Neural progenitor cell (in vitro differentiated cells): Measurements from ENCODE around the gene CCDC117.

Experiments
- EZH2 ChIP-seq: fragments of 200-600 bp; sonication (generic); IDR thresholded peaks from 2 replicates; pipeline ENCODE4 v1.6.1; 2017; ENCODE audit warnings: antibody characterized with exemption, mild to moderate bottlenecking, moderate library complexity
- EZH2phosphoT487 ChIP-seq: fragments of 200-600 bp; sonication (generic); IDR thresholded peaks from 2 replicates; pipeline ENCODE4 v1.6.1; 2017; ENCODE audit warnings: antibody characterized with exemption
- TF ChIP-seq, protein P1 (sequence below): fragments of 200-600 bp; sonication (generic); IDR thresholded peaks from 2 replicates; pipeline ENCODE4 v1.5.1; 2017; ENCODE audit warnings: antibody characterized with exemption, mild to moderate bottlenecking

GRCh38 chr22:28791841-28792490 is 19.5 kb downstream of the CCDC117 start:
- TF ChIP-seq EZH2 (no peak), EZH2phosphoT487 (no peak)
- TF ChIP-seq, protein P1, sequence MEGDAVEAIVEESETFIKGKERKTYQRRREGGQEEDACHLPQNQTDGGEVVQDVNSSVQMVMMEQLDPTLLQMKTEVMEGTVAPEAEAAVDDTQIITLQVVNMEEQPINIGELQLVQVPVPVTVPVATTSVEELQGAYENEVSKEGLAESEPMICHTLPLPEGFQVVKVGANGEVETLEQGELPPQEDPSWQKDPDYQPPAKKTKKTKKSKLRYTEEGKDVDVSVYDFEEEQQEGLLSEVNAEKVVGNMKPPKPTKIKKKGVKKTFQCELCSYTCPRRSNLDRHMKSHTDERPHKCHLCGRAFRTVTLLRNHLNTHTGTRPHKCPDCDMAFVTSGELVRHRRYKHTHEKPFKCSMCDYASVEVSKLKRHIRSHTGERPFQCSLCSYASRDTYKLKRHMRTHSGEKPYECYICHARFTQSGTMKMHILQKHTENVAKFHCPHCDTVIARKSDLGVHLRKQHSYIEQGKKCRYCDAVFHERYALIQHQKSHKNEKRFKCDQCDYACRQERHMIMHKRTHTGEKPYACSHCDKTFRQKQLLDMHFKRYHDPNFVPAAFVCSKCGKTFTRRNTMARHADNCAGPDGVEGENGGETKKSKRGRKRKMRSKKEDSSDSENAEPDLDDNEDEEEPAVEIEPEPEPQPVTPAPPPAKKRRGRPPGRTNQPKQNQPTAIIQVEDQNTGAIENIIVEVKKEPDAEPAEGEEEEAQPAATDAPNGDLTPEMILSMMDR = no peak
